UCSD-AML1 (cell line): ENCODE measurements around the gene NDST1.

Source experiments
- DNase-seq: peaks from one replicate; lab custom pipeline; 2025; ENCODE audit not compliant: unreplicated experiment; lab: John Stamatoyannopoulos, UW

Gene NDST1

DNA sequence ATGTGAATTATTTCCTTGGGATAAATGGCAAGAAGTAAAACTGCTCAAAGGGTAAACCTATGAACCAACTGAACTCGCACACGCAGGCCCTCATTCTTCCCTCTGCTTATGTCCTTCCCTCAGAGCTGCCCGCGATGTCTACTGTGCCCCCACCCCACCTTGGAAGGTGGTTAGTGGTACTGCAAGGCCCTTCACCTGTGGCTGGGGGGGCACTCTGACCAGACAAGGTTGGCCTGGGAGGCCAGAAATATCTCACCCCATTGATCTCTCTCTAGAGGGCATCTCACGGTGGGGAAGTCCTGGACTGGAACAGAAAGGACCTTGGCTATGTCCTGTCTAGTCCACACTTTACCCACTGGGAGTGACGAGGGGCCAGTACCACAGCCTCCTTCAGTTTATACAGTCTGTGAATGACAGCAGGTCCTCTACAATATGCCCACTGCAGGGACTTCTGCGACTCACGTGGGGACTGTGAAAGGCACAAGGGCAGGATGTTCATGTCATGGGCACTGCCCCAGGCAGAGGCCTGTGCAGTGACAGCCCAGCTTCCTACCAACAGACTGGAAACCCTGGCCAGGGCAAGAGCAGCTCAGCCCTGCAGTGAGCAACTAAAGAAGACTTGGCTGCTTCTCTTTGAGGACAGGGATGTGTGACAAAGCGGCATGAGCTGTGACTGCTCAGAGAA lies 75.8 kb downstream of the NDST1 start:
- DNase-seq, result no peak

DNA sequence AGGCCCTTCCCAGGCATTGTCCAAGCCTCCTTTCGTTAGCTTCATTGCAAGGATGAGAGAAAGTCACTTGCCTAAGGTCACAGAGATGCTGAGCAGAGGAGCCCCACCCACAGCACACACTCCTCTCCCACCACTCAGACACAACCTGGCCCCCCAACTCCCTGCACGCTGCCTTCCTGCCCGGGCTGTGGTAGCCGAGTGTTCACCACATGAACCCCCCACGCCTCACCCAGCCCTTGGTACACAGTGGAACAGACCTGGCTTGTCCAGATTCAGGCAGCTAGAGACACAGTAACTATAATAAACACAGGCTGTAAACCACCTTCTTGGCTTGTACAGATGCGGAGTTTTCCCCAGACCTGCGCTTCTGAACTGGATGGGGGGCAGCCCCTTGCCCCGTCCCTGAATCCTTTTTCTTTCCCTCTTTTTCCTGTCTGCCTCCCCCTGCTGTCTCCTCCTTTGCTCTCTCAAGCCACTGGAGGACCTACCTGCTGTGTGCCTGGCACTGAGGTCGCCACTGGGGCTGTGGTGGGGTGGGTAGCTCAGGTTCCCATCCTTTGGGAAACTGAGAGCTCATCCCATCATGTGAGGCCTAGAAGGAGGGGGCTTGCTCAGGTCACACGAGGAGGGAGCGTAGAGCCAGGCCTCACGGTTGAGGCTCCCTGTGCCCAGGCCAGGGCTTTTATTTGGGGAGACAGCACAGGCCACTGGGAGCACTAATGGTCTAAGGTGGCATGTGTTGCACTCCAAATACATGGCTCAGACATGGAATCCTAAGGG lies 76.8 kb downstream of the NDST1 start:
- DNase-seq, result no peak

DNA sequence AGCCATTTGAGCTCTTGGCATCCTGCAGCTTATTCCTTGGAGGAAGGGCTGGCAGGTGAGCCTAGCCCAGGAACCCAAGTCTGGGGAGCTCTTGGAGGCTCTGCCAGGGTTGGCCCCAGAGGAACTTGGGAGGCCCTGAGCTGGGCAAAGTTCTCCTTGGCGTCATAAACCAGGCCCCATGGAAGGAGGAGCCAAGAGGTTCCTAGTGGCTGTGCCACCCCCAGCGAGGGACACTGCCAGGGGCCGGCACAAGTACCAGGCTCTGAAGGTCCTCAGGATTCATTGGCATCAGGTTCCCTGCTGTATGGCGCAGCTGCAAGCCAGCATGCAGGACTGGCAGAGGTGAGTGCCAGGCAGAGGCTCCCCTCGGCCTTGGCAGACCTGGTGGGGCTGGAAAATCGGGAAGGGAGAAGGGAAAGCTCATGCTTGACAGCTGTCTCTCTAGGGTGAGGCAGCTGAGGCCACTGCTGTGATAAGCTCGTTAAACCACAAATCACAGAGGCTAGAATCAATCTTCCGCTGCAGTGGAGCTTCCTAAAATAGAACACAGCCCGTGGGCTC lies 77.9 kb downstream of the NDST1 start:
- DNase-seq, result no peak

DNA sequence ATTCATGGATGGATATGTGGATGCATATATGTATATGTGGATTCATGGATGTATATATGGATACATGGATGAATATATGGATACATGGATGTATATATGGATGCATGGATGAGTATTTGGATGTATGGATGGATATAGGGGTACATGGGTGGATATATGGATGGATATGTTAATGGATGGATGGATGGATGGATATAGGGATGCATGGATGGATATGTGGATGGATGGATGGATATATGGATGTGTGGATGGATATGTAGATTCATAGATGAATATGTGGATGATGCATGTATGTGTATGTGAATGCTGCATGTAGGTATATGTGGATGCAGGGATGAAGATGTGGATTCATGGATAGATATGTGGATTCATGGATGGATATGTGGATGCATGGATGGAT lies 79.1 kb downstream of the NDST1 start:
- no peak for DNase-seq

DNA sequence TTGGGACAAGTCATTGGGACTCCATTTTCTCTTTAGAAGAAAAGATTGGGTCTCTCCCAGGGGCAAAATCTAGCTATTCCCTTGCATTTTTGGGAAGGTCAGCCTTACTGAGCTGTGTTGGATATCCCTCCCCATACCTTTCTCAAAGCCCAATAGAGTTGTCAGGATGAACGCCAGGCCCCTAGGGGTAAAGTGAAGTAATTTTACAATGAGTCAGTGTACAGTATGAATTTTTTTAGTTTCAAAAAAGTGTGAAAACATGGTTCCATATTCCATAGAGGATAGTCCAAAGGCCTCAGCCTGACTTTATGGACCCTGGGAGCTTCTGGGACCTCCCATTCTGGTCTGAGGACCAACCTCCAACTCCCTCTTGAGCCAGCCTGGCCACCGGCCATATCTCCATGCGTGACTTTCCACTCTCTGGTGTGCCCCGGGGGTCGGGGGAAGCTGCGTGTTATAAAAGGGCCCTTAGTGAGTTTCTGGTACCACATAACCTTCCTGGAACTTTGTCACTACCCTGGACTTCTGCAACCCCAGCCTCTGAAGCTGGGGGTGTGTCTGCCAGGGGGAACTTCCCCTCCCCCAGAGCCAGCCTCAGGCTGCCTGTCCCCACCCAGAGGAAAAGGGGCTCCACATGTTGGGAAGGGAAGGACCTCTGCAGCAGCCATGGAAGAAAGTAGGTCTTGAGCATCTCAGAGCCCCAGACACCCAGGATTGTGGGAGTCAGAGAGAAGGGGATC lies 80.1 kb downstream of the NDST1 start:
- no peak for DNase-seq

DNA sequence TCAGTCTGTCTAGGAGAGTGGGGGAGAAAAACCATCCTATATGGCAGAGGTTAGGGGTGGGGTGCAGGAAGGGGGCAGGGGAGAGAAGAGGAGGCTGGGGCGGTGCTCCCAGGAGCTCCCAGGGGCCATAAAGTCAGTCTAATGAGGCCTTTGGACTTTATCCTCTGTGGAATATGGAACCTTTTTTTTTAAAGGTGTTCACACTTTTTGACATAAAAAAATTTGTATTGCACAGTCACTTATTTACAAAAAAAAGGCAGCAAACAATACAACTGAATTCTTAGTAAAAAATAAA lies 80.6 kb downstream of the NDST1 start:
- DNase-seq, result no peak

DNA sequence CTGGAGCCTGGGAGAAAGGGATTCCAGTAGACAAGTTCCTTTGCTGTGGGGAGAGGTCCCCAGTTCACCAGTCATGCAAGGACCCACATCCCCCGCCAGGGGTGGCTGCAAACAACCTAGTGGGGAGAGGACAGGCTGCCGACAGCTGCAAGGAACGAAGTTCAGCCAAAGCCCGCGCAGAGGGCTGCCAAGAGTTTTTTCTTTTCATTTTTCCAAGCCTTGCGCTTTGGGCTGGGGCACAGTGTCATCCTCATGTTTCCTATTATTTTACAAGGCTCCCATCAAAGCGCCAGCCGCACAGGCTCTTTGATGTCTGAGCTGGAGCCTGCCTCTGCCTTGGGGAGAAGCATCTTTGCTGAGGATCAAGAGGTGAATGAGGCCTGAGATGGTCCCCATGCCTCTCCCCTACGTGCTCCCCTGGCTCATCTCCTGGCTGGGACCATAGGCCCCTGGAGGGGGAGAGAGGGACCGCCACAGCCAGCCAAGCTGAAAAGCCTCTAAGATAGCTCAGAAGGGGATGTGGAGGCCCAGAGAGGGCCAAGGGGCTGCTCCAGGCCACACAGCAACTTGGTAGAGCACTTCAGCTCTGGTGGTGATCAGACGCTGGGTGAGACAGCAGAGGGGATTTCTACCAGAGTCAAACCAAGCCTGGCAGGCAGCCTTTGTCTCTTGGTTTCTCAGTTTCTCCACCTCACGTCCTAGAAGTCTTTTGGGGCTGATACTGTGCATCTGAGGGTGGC lies 82.1 kb downstream of the NDST1 start:
- DNase-seq, result no peak

DNA sequence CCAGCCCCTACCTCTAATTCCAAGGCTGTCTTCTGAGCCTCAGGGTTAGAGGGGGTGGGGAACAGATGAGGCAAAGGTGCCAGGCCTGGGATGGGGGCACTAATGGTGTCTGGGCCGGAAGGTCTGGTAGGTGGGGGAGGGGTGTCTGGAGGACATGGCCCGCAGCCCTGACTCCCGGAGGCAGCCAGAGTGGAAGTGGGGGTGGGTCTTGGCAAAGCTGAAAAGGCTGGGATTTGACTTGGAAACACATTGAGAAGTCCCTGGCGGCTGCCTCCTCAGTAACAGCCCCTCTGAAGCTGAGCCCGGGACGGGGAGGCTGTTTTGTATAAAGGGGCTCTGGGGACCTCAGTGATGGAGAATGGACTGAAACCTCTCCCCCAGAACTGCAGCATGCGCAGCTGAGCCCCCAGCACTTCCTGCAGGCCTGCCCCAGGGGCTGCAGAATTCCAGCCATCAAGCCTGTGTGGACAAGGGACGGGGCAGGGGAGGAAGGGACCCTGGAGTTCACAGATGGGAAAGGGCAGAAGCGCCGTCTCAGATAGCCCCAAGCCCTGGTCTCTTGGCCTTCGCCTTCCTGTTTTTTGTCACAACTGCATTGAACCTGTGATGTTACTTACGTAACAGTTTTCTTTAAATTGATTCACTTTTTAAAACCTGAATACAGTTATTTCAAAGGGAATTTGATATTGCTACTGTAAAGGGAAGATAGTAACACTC lies 83.2 kb downstream of the NDST1 start:
- no peak for DNase-seq

DNA sequence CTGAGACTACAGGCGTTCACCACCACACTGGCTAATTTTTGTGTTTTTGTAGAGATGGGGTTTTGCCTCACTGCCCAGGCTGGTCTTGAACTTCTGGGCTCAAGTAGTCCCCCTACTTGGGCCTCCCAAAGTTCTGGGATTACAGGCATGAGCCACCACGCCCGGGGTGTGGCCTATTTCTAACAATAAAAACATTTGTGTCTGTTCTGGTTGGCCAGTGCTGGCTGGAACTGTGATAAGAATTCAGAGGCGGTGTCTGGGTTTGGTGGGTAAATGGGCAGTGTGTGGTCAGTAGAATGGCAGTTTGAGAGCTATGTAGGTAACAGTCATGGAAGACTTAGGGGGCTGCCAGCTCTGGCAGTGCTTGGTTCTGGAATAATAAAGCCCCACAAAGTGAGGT lies 85.7 kb downstream of the NDST1 start:
- no peak for DNase-seq

DNA sequence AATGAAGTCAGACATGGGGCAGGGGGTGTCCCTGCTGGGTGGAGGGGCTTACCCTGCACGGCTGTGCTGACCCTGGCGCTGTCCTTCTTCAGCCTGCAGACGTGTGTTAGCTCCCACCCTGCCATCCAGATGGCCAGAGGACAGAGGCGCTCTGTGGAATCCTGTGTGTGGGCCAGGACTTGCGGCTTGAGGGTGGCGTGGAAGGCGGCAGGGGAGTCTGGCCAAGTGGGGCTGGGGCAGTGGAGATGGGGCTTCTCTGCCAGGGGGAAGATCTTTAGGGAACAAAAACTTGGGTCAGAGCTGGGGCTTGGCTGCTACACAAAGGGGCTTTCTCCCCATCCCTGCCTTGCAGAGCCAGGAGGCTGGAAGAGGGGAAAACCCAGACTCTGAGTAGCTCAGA lies 86.1 kb downstream of the NDST1 start:
- DNase-seq, result no peak

DNA sequence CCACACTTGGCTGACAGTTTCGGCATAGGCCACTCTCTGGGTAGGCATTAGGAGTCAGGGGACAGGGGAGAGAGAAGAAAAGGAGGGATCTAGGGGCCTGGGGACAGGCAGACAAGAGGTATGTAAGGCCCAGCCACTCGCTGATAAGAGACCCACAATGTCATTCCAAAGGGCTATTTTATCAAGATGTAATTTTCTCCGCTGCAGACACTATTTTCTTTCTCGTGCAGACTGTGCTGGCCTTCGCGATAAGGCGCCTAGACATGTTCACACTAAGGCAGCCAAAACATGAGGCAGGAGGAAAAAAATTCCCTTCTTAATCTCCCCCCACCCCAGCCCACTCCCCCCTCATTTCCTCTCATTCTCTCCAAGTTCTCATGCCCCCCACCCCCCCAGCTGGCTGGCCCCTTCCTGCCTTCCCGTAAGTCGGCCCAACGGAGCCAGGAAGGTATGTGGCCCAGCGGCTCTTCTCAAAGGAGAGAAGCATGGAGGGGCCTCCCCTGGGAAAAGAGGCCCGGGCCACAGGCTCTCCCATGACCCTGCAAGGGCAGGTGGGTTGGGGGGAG lies 87.6 kb downstream of the NDST1 start:
- DNase-seq, result no peak

DNA sequence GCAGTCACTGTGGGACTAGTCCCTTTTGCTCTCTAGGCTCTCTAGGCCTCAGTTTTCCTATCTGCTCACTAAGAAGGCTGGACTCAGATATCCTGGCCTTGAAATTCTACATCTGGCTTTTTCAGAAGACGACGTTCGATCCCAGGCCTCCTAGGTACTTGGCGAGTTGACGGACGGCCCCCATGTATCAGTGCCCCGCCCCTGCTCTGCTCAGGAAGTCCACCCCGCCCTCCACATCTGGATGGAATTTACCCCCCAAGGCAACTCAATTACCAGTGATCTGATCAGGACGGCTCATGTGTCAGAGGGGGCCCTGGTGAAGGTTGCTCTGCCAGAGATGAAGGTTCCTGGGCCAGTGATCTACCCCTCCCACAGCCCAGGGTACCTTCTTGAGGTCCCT lies 88.4 kb downstream of the NDST1 start:
- DNase-seq, result no peak

DNA sequence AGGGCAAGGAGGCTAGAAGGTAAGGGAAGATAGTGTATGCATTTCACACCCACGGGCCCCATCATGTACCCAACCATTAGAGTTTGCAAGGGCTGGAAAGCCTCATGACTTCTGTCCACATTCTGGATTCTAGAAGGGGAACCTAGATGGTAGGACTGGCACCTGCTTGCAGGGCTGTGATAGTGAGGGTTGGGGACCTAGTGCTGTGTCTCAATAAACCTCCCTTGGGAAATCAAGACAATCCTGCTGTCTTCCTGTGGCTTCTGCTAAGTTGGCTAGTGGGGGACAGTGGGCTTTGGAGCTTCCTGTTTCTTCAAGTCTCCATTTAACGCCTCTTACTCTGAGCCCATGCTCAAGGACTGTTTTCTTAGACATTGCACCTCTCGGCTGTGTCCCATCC lies 88.9 kb downstream of the NDST1 start:
- DNase-seq, result no peak

DNA sequence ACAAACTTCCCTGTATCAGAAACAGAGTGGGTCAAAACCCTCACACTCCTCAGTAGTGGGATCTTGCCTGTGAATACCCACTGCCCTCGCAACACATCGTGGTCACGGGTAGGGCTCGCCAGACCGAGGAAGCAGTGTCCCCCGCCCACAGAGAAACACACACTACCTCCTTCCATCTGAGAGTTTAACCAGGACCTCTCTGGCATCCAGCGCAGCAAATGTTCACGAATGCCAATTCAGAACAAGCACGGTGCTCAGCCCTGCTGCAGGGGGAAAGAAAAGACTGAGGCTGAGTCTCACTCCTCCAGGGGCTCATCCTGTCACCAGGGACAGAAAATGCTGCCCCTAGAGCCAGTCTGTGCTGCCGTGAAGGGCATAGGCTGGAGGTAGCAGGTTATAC lies 90.1 kb downstream of the NDST1 start:
- DNase-seq, result no peak

DNA sequence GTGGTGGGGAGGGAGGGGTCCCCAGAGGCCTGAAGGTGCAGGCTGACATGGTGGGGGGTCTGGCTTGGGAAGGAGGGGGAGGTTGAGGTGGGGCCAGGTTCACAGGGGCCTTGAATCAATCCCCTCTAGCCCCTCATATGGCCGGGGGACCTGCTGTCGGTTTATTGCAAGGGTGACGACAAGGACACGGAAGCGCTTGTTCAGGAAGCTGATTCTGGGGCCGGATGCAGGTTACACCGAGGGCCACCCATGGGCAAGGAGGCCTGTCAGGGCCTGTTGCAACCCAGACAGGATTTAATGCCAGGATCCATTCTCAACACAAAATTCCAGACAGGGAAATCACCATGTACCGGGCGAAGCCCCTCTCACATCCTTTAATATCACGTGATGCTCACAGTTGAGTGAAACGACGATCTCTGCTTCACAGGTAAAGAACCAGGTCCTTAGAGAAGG lies 90.9 kb downstream of the NDST1 start:
- DNase-seq, result no peak

DNA sequence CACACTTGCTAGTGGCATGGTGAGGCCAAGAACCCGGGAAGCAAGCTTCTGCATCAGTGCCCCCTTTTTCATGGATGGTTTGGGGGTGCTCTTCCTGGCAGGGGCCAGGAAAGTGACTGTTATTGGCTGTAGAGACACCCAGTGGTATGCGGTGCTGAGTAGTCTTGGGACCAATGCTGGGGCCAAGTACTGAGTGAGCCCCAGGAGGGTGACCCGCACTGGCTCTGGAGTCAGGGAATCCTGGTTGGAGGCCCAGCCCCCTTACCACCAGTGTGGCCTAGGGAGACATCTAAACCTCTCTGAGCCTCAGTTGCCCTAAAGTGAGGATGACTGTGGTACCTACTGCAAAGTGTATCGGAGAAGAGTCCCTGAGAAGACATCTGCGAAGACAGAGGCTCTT lies 91.3 kb downstream of the NDST1 start:
- DNase-seq, result no peak

DNA sequence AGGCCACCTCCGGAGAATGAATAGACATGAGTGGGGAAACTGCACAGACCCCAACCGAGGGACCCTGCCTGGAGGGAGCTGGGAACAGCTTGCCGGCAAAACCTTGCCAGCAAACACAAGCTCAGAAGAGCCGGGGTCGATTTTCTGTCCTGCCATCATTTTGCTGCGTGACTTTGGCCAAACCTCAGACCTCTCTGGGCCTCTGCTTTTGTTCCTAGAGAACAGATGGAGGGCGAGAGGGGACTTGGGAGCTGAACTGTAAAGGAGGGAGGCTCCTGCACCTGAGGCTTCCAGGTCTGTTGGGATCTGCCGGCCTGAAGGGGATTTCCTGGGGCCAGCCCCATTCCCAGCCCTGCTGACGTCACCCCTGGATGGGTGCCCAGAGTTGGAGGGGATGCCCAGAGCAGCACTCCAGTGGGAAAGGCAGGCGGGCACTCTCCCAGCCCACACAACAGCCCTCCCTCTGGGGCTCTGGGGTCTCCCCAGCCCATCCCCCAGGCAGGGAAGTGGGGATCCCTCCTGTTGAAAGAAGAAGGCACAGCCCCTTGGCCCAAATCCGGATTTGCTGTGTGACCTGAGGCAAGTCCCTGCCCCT lies 92.1 kb downstream of the NDST1 start:
- no peak for DNase-seq

DNA sequence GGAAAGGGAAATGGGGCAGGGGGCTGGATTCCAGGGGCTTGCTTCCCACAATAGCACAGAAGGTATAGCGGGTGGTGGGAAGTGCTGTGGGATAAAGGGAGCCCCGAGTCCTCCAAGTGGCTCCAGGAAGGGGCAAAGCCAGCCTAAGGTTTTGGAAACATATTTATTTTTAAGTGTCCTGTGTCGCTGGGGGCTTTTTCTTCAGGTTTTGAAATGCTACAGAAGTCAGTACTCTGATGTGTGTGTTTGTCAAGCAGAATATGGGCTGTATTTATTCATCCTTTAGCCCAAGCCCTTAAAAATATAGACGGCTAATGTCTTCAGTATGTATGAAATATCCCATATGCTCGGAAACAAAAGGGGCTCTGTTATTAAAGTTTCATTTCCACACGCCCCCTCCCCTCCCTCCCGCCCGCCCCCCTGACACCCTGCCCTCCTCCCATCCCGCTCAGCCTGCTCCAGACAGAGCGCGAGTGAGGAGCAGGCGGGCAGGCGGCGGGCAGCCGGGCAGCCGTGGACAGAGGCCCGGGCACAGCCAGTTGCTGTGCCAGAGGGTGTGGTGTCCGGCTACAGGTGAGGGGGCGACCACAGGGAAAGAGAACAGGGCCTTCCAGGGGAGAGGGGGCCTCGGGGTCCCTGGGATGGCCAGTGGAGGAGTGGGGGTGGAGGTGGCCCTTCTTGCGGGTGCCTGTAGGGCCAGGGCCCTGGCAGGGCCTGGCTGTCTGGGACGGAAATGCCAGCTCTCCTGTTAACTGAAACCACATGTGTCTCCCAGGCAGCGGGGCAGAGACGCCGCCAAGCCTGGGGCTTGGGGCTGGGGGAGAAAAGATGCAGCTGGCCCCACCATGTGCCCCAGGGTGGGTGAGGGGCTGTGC lies 92.9 kb downstream of the NDST1 start:
- DNase-seq, result no peak
